KMS-11 (cell line): ENCODE measurements around the gene MCM8.

Source experiments
- H2AFZ ChIP-seq: fragments of 200-600 bp; sonication (generic); 2 replicates; pipeline ENCODE4 v1.6.1; 2016; ENCODE audit warnings: antibody characterized with exemption, mixed run types, low read depth
- H3K27ac ChIP-seq: fragments of 200-600 bp; sonication (generic); 2 replicates; pipeline ENCODE4 v1.6.1; 2016; ENCODE audit warnings: mild to moderate bottlenecking, mixed run types
- H3K27me3 ChIP-seq: fragments of 200-600 bp; sonication (generic); 2 replicates; pipeline ENCODE4 v1.6.1; 2017; ENCODE audit warnings: mild to moderate bottlenecking, low read depth, mixed run types, moderate library complexity; ENCODE audit not compliant: insufficient read depth
- H3K36me3 ChIP-seq: fragments of 200-600 bp; sonication (generic); 2 replicates; pipeline ENCODE4 v1.6.1; 2017; ENCODE audit warnings: mild to moderate bottlenecking, mixed run types; ENCODE audit not compliant: insufficient read depth
- H3K4me1 ChIP-seq: fragments of 200-600 bp; sonication (generic); 2 replicates; pipeline ENCODE4 v1.6.1; 2016; ENCODE audit warnings: mild to moderate bottlenecking, low read depth, mixed run types; ENCODE audit not compliant: poor library complexity, severe bottlenecking
- H3K4me2 ChIP-seq: fragments of 200-600 bp; sonication (generic); 2 replicates; pipeline ENCODE4 v1.7.0; 2016; ENCODE audit warnings: mild to moderate bottlenecking, mixed run types
- H3K4me3 ChIP-seq: fragments of 200-600 bp; sonication (generic); IDR thresholded peaks from 2 replicates; pipeline ENCODE4 v1.6.1; 2017; ENCODE audit warnings: low read depth, low read length, mixed read lengths; ENCODE audit not compliant: insufficient read depth
- H3K79me2 ChIP-seq: fragments of 200-600 bp; sonication (generic); 2 replicates; pipeline ENCODE4 v1.6.1; 2016; ENCODE audit warnings: low read depth, mixed run types; ENCODE audit not compliant: insufficient read depth
- H3K9ac ChIP-seq: fragments of 200-600 bp; sonication (generic); 2 replicates; pipeline ENCODE4 v1.6.1; 2016; ENCODE audit warnings: mild to moderate bottlenecking, mixed run types
- H4K20me1 ChIP-seq: fragments of 200-600 bp; sonication (generic); 2 replicates; pipeline ENCODE4 v1.6.1; 2016; ENCODE audit warnings: mild to moderate bottlenecking, mixed run types; ENCODE audit not compliant: insufficient read depth
- TF ChIP-seq, protein P1 (sequence below): fragments of 200-600 bp; sonication (generic); conservative IDR thresholded peaks from 2 replicates; pipeline ENCODE4 v1.6.1; 2017; ENCODE audit warnings: low read depth, mild to moderate bottlenecking, antibody characterized with exemption, low read length, moderate library complexity, mixed read lengths

Gene MCM8

GRCh38 chr20:5977975-5978374, 27.5 kb downstream of the MCM8 start:
- Histone ChIP-seq H3K4me3 (no peak overlapping the region), H3K4me1 (no peaks in the 10 kb centered on the region), H3K79me2 (no peaks in the 10 kb centered on the region), H3K36me3 (peaks cover 7% of the 10 kb centered on the region; the same call in 1 of the 2 replicates), H2AFZ (no peak overlapping the region), H4K20me1 (no peaks in the 10 kb centered on the region), H3K9ac (no peak overlapping the region), H3K4me2 (no peak overlapping the region), H3K27me3 (no peaks in the 10 kb centered on the region), H3K27ac (no peak overlapping the region)
- TF ChIP-seq, protein P1, sequence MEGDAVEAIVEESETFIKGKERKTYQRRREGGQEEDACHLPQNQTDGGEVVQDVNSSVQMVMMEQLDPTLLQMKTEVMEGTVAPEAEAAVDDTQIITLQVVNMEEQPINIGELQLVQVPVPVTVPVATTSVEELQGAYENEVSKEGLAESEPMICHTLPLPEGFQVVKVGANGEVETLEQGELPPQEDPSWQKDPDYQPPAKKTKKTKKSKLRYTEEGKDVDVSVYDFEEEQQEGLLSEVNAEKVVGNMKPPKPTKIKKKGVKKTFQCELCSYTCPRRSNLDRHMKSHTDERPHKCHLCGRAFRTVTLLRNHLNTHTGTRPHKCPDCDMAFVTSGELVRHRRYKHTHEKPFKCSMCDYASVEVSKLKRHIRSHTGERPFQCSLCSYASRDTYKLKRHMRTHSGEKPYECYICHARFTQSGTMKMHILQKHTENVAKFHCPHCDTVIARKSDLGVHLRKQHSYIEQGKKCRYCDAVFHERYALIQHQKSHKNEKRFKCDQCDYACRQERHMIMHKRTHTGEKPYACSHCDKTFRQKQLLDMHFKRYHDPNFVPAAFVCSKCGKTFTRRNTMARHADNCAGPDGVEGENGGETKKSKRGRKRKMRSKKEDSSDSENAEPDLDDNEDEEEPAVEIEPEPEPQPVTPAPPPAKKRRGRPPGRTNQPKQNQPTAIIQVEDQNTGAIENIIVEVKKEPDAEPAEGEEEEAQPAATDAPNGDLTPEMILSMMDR = no peak

DNA sequence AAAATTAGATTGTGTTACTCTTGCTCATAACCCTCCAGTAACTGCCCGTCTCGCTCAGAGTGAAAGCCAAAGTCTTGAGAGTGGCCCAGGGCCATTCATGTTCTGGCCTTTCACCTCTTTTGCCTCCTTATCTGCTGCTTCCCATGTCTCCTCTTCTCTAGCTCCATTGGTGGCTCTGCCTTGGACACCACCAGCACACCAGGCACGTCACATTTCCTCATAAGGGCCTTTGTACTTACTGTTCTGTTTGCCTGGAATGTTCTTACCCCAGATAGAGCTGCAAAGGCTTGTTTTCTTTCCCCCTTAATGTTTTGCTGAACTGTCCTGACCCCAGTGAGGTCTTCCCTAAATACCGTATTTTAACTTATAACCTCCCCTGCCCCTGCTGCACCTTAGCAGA, 29.3 kb downstream of the MCM8 start:
- Histone ChIP-seq H3K27me3 (no peaks in the 10 kb centered on the region), H3K27ac (no peak overlapping the region), H4K20me1 (no peaks in the 10 kb centered on the region), H2AFZ (no peak overlapping the region), H3K79me2 (no peaks in the 10 kb centered on the region), H3K4me1 (no peaks in the 10 kb centered on the region), H3K9ac (no peak overlapping the region), H3K36me3 (peaks cover 7% of the 10 kb centered on the region; the same call in 1 of the 2 replicates), H3K4me2 (no peak overlapping the region), H3K4me3 (no peak overlapping the region)
- TF ChIP-seq, protein P1 = no peak

GRCh38 chr20:5980720-5981538, 30.5 kb downstream of the MCM8 start:
- Histone ChIP-seq H3K27ac (no peak overlapping the region), H3K79me2 (no peaks in the 10 kb centered on the region), H3K36me3 (peaks cover 7% of the 10 kb centered on the region; the same call in 1 of the 2 replicates), H3K4me2 (no peak overlapping the region), H3K4me3 (no peak overlapping the region), H3K4me1 (no peaks in the 10 kb centered on the region), H3K9ac (no peak overlapping the region), H4K20me1 (no peaks in the 10 kb centered on the region), H2AFZ (no peak overlapping the region), H3K27me3 (no peaks in the 10 kb centered on the region)
- TF ChIP-seq, protein P1 = no peak

- Histone ChIP-seq H3K79me2 (no peaks in the 10 kb centered on the region), H3K27me3 (no peaks in the 10 kb centered on the region), H3K4me3 (no peak overlapping the region), H3K9ac (no peak overlapping the region), H4K20me1 (no peaks in the 10 kb centered on the region), H3K36me3 (peaks cover 4% of the 10 kb centered on the region; the same call in 1 of the 2 replicates), H3K4me1 (no peaks in the 10 kb centered on the region), H3K4me2 (no peak overlapping the region), H3K27ac (no peak overlapping the region), H2AFZ (no peak overlapping the region)
- TF ChIP-seq, protein P1 = no peak
Measured at GRCh38 chr20:5987383-5987782, 36.9 kb downstream of the MCM8 start.
